SU-DHL-6 (cell line): ENCODE results near the gene DPPA2.

Experiments
- H2AFZ ChIP-seq: fragments of 200-600 bp; sonication (generic); 2 replicates; pipeline ENCODE4 v1.6.1; 2014; ENCODE audit warnings: low read depth, mild to moderate bottlenecking, moderate library complexity, mixed read lengths, antibody characterized with exemption, low read length; ENCODE audit not compliant: severe bottlenecking
- H3F3A ChIP-seq: fragments of 200-600 bp; shearing (Covaris generic); 2 replicates; pipeline ENCODE4 v1.6.0; 2016; ENCODE audit warnings: antibody characterized with exemption, mild to moderate bottlenecking; ENCODE audit not compliant: insufficient read depth
- H3K27ac ChIP-seq: fragments of 200-600 bp; sonication (generic); 2 replicates; pipeline ENCODE4 v1.5.1; 2016; ENCODE audit warnings: low read depth, mild to moderate bottlenecking, low read length, moderate library complexity, mixed read lengths
- H3K27me3 ChIP-seq: fragments of 200-600 bp; sonication (generic), shearing (Covaris generic); 2 replicates; pipeline ENCODE4 v1.6.0; 2014; ENCODE audit warnings: mild to moderate bottlenecking, low read length
- H3K36me3 ChIP-seq: fragments of 200-600 bp; sonication (generic); 2 replicates; pipeline ENCODE4 v1.6.1; 2014; ENCODE audit warnings: mild to moderate bottlenecking, low read length, mixed read lengths
- H3K4me2 ChIP-seq: fragments of 300-600, 200-600 bp; shearing (Covaris generic), sonication (generic); 2 replicates; pipeline ENCODE4 v1.6.0; 2014; ENCODE audit warnings: low read length, low read depth, mild to moderate bottlenecking; ENCODE audit not compliant: poor library complexity, severe bottlenecking
- H3K4me3 ChIP-seq: fragments of 200-600 bp; sonication (generic); 2 replicates; pipeline ENCODE4 v1.5.1; 2014; ENCODE audit warnings: antibody characterized with exemption, low read length, mild to moderate bottlenecking, mixed read lengths; ENCODE audit not compliant: insufficient read depth, poor library complexity, severe bottlenecking
- H3K79me2 ChIP-seq: fragments of 200-600 bp; sonication (generic); 2 replicates; pipeline ENCODE4 v1.6.1; 2014; ENCODE audit warnings: mild to moderate bottlenecking, low read length, moderate library complexity; ENCODE audit not compliant: insufficient read depth
- H3K9ac ChIP-seq: fragments of 200-600 bp; sonication (generic); 2 replicates; pipeline ENCODE4 v1.7.0; 2014; ENCODE audit warnings: mild to moderate bottlenecking, low read length
- H3K9me2 ChIP-seq: fragments of 200-600 bp; sonication (generic); replicated peaks from 2 replicates; pipeline ENCODE4 v1.6.1; 2014; ENCODE audit warnings: low read length; ENCODE audit not compliant: insufficient read depth
- H3K9me3 ChIP-seq: fragments of 200-600 bp; sonication (generic); 2 replicates; pipeline ENCODE4 v1.6.1; 2014; ENCODE audit warnings: low read length, mixed read lengths; ENCODE audit not compliant: insufficient read depth
- H4K20me1 ChIP-seq: fragments of 200-600 bp; sonication (generic); 2 replicates; pipeline ENCODE4 v1.6.1; 2014; ENCODE audit warnings: low read depth, mild to moderate bottlenecking, antibody characterized with exemption, low read length, moderate library complexity, mixed read lengths
- CTCF ChIP-seq: fragments of 200-600 bp; sonication (generic); IDR thresholded peaks from one replicate; pipeline ENCODE4 v1.5.1; 2017; ENCODE audit warnings: antibody characterized with exemption, mild to moderate bottlenecking, low read length, moderate library complexity; ENCODE audit not compliant: insufficient read depth, poor library complexity, severe bottlenecking
- EZH2phosphoT487 ChIP-seq: fragments of 200-600 bp; sonication (generic), shearing (Covaris generic); conservative IDR thresholded peaks from 2 replicates; pipeline ENCODE4 v1.6.1; 2018; ENCODE audit warnings: mild to moderate bottlenecking, antibody characterized with exemption, low read length, moderate library complexity, mixed read lengths

Gene DPPA2

GRCh38 chr3:109353057-109353456, 36.7 kb upstream of the DPPA2 start:
- no peak overlapping the region for H3K27ac ChIP-seq

GRCh38 chr3:109351231-109351630, 34.9 kb upstream of the DPPA2 start:
- Histone ChIP-seq H3K79me2 (no peaks in the 10 kb centered on the region), H2AFZ (no peak overlapping the region), H3K9me2 (no peaks in the 10 kb centered on the region), H3K36me3 (no peaks in the 10 kb centered on the region), H3K27me3 (no peaks in the 10 kb centered on the region), H3K9me3 (no peaks in the 10 kb centered on the region), H3K4me3 (no peak overlapping the region), H3K4me2 (no peak overlapping the region), H3F3A (no peaks in the 10 kb centered on the region), H4K20me1 (no peaks in the 10 kb centered on the region), H3K9ac (no peak overlapping the region), H3K27ac (no peak overlapping the region)
- TF ChIP-seq CTCF = no peak
- TF ChIP-seq EZH2phosphoT487 = no peak

More at GRCh38 chr3:109353057-109353456, 36.7 kb upstream of the DPPA2 start:
- H3K9ac ChIP-seq = no peak overlapping the region
- H3K4me2 ChIP-seq = no peak overlapping the region
- no peaks in the 10 kb centered on the region for H3F3A ChIP-seq
- TF ChIP-seq CTCF (no peak), EZH2phosphoT487 (no peak)
- no peak overlapping the region for H2AFZ ChIP-seq
- H4K20me1 ChIP-seq = no peaks in the 10 kb centered on the region
- H3K27me3 ChIP-seq = peaks cover 3% of the 10 kb centered on the region; the same call in 1 of the 2 replicates
- no peaks in the 10 kb centered on the region for H3K36me3 ChIP-seq
- H3K4me3 ChIP-seq = no peak overlapping the region
- no peaks in the 10 kb centered on the region for H3K79me2 ChIP-seq
- no peaks in the 10 kb centered on the region for H3K9me2 ChIP-seq
- H3K9me3 ChIP-seq = no peaks in the 10 kb centered on the region

GRCh38 chr3:109346770-109347295, 30.5 kb upstream of the DPPA2 start:
- Histone ChIP-seq H3K4me3 (no peak overlapping the region), H3K27ac (no peak overlapping the region), H3K27me3 (no peaks in the 10 kb centered on the region), H2AFZ (no peak overlapping the region), H3K79me2 (no peaks in the 10 kb centered on the region), H3K9me3 (no peaks in the 10 kb centered on the region), H3K4me2 (no peak overlapping the region), H3K9me2 (no peaks in the 10 kb centered on the region), H3F3A (no peaks in the 10 kb centered on the region), H4K20me1 (no peaks in the 10 kb centered on the region), H3K9ac (no peak overlapping the region), H3K36me3 (no peaks in the 10 kb centered on the region)
- TF ChIP-seq CTCF (no peak), EZH2phosphoT487 (no peak)
